Esophagus squamous epithelium (tissue), 4 donors: Measurements from ENCODE around the gene SPRR2D.

Experiments
- CTCF ChIP-seq, 6 experiments: fragments of 450-650 bp in 4 of 6; fragments of 200-600 bp in 2 of 6; sonication (generic) in 2 of 6; IDR thresholded peaks; one replicate each; pipeline ENCODE4 v1.5.1; 2016 to 2019; ENCODE audit warnings: antibody characterized with exemption in 6 of 6, mild to moderate bottlenecking in 4 of 6, moderate library complexity in 4 of 6
- POLR2A ChIP-seq, 4 donors: fragments of 450-650 bp; IDR thresholded peaks; one replicate each; pipeline ENCODE4 v1.6.1; 2017; ENCODE audit warnings: antibody characterized with exemption in 4 of 4, mild to moderate bottlenecking in 4 of 4, moderate library complexity in 3 of 4

DNA sequence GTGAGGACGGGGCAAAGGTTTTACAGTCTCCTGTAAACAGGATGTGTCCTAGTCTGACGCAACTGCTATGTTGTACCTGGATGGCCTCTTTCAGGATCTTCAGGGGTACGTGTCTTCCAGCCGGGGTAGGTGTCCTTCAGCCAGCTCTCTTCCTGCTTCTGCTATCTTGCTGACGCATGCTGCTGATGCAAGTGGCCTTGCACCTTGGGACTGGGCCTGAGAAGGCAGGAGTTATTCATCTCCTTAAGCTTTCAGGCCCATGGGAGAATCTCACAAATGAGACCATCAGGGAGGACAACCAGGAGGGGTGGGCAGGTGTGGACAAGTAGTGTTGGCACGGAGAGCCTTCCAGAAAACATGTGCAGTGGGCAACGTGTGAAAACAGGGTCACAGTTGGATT lies 17.8 kb downstream of the SPRR2D start:
- no peak for TF ChIP-seq CTCF (IDR thresholded peaks at IDR 0.05)
- TF ChIP-seq POLR2A (IDR thresholded peaks at IDR 0.05), result no peak
